Endothelial cell of umbilical vein (primary cell): Measurements from ENCODE around the gene GSG1L. TPM values are rescaled to one million over a fixed set of nuclear protein-coding genes. Genes with fewer than 3 reads are reported as not detected.

Experiments
- BruUV-seq: library from RNA; stranded (reverse); fragments of 400-500 nt; replicated peaks from 2 replicates; lab custom pipeline; 2021; lab: Mats Ljungman, UMichigan
- CTCF ChIA-PET: fragments of 300-600, 350-600 bp; sonication (Branson Sonifier 250); formaldehyde crosslinking; loops from one replicate; lab custom pipeline; 2021; ENCODE audit warnings: antibody characterized with exemption, inconsistent platforms; lab: Charles Lee
- POLR2A ChIA-PET: fragments of 300-600, 350-600 bp; sonication (Branson Sonifier 250); formaldehyde crosslinking; loops from one replicate; lab custom pipeline; 2021; ENCODE audit warnings: antibody characterized with exemption, inconsistent platforms; lab: Charles Lee
- DNase-seq: peaks from one replicate; pipeline ENCODE4 v3.0.0-alpha.2; 2011; ENCODE audit warnings: low read depth, low spot score
- FAIRE-seq: peaks from 2 replicates; lab custom pipeline; 2011; peaks lifted over from hg19 to GRCh38; lab: Jason Lieb, UNC
- H2AFZ ChIP-seq: 2 replicates; pipeline ENCODE4 v1.6.0; 2012; ENCODE audit warnings: low read depth, low read length, control low read depth, inconsistent platforms
- H3K27ac ChIP-seq: 2 replicates; pipeline ENCODE4 v1.5.1; 2011; ENCODE audit warnings: low read depth, mild to moderate bottlenecking, control low read depth, low read length, moderate library complexity; ENCODE audit not compliant: insufficient read depth
- H3K27me3 ChIP-seq, 2 experiments: 2 replicates each; pipeline versions ENCODE4 v1.6.0 to v1.6.1; 2011; ENCODE audit warnings: low read length in 2 of 2, mixed read lengths in 1 of 2; ENCODE audit not compliant: control insufficient read depth in 2 of 2, insufficient read depth in 2 of 2
- H3K36me3 ChIP-seq, 2 experiments: 2 replicates in 1 of 2; 3 replicates in 1 of 2; pipeline ENCODE4 v1.5.1; 2011; ENCODE audit warnings: low read length in 2 of 2, mild to moderate bottlenecking in 1 of 2, moderate library complexity in 1 of 2; ENCODE audit not compliant: control insufficient read depth in 2 of 2, insufficient read depth in 2 of 2; ENCODE audit errors: extremely low read depth in 1 of 2
- H3K4me1 ChIP-seq: 3 replicates; pipeline ENCODE4 v1.5.1; 2011; ENCODE audit warnings: mild to moderate bottlenecking, low read length; ENCODE audit not compliant: control insufficient read depth, insufficient read depth; ENCODE audit errors: extremely low read depth
- H3K4me2 ChIP-seq: 2 replicates; pipeline ENCODE4 v1.6.1; 2011; ENCODE audit warnings: low read length, control low read depth, mixed read lengths; ENCODE audit not compliant: insufficient read depth
- H3K4me3 ChIP-seq, 3 experiments: fragments of 200-600 bp in 1 of 3; sonication (generic), shearing (Covaris generic) in 1 of 3; replicated peaks in 1 of 3; 2 replicates each; pipeline ENCODE4 v1.5.1; 2011 to 2016; ENCODE audit warnings: control low read depth in 3 of 3, low read length in 3 of 3, mild to moderate bottlenecking in 2 of 3, inconsistent platforms in 1 of 3, low read depth in 1 of 3, moderate library complexity in 1 of 3; ENCODE audit not compliant: insufficient read depth in 1 of 3
- H3K79me2 ChIP-seq: 2 replicates; pipeline ENCODE4 v1.6.0; 2012; ENCODE audit warnings: low read length, inconsistent platforms; ENCODE audit not compliant: control insufficient read depth, insufficient read depth
- H3K9ac ChIP-seq: replicated peaks from 2 replicates; pipeline ENCODE3; 2011; ENCODE audit warnings: low read length, control low read depth; ENCODE audit not compliant: insufficient read depth; ENCODE audit errors: extremely low read depth
- H3K9me1 ChIP-seq: replicated peaks from 3 replicates; pipeline ENCODE4 v1.6.0; 2011; ENCODE audit warnings: mild to moderate bottlenecking, low read length; ENCODE audit not compliant: control insufficient read depth, insufficient read depth; ENCODE audit errors: extremely low read depth
- H3K9me3 ChIP-seq: replicated peaks from 2 replicates; pipeline ENCODE4 v1.5.1; 2012; ENCODE audit warnings: low read length, inconsistent platforms; ENCODE audit not compliant: control insufficient read depth, insufficient read depth
- H4K20me1 ChIP-seq: replicated peaks from 2 replicates; pipeline ENCODE3; 2011; ENCODE audit warnings: mild to moderate bottlenecking, low read length; ENCODE audit not compliant: control insufficient read depth, insufficient read depth; ENCODE audit errors: extremely low read depth
- CTCF ChIP-seq, 2 donors: IDR thresholded peaks; 1 replicate in 1 of 2; 2 replicates in 1 of 2; pipeline ENCODE4 v1.5.1; 2011; ENCODE audit warnings: low read length in 2 of 2, mild to moderate bottlenecking in 2 of 2, moderate library complexity in 2 of 2, control low read depth in 1 of 2, inconsistent platforms in 1 of 2, low read depth in 1 of 2; ENCODE audit not compliant: insufficient read depth in 1 of 2; ENCODE audit errors: extremely low read depth in 1 of 2
- EZH2 ChIP-seq: IDR thresholded peaks from 2 replicates; pipeline ENCODE4 v1.6.1; 2012; ENCODE audit warnings: borderline replicate concordance, low read depth, mild to moderate bottlenecking, moderate library complexity, low read length, inconsistent platforms; ENCODE audit not compliant: severe bottlenecking
- FOS ChIP-seq: IDR thresholded peaks from 2 replicates; pipeline ENCODE4 v1.6.1; 2011; ENCODE audit warnings: mild to moderate bottlenecking, low read length, moderate library complexity, borderline replicate concordance; ENCODE audit not compliant: insufficient read depth
- GATA2 ChIP-seq: IDR thresholded peaks from 2 replicates; pipeline ENCODE4 v1.7.0; 2011; ENCODE audit warnings: low read depth, mild to moderate bottlenecking, moderate library complexity, mixed read lengths, low read length; ENCODE audit not compliant: insufficient read length, insufficient read depth
- JUN ChIP-seq: IDR thresholded peaks from 2 replicates; pipeline ENCODE4 v1.6.1; 2011; ENCODE audit warnings: borderline replicate concordance, low read depth; ENCODE audit not compliant: insufficient read length, insufficient read depth
- MAX ChIP-seq: IDR thresholded peaks from 2 replicates; pipeline ENCODE4 v1.6.1; 2011; ENCODE audit not compliant: insufficient read depth, insufficient read length
- MYC ChIP-seq: IDR thresholded peaks from one replicate; pipeline ENCODE4 v1.6.1; 2011; ENCODE audit warnings: mild to moderate bottlenecking, low read depth, low read length
- POLR2A ChIP-seq: IDR thresholded peaks from 2 replicates; pipeline ENCODE4 v1.6.1; 2012; ENCODE audit warnings: low read depth, mild to moderate bottlenecking, control low read depth, low read length
- POLR2AphosphoS5 ChIP-seq: IDR thresholded peaks from 2 replicates; pipeline ENCODE4 v1.6.1; 2012; ENCODE audit warnings: low read depth, mild to moderate bottlenecking, control low read depth, low read length, moderate library complexity; ENCODE audit not compliant: insufficient read depth
- dilution Hi-C: fragments of 300-500 bp; cut with MboI; formaldehyde crosslinking; loops from one replicate; pipeline ENCODE4 v1.15.0; 2019; ENCODE audit warnings: low sequenced_read_pairs; ENCODE audit not compliant: extremely low pct_ligation_motif_present
- intact Hi-C: fragments of 100-400 bp; cut with micrococcal nuclease; formaldehyde crosslinking; loops from one replicate; pipeline ENCODE4 v1.10.0; 2022
- polyA plus RNA-seq, 4 experiments: library from polyadenylated mRNA; depleted of rRNA in 3 of 4; stranded (reverse) in 3 of 4; unstranded in 1 of 4; fragments of >200 nt; gene quantifications; 2 replicates each; pipeline versions ENCODE4 v1.2.1 to v1.2.3, GENCODE V29; 2011 to 2012; ENCODE audit warnings: missing spikeins in 1 of 4
- total RNA-seq: library from RNA; stranded (reverse); gene quantifications from 2 replicates; pipeline ENCODE4 v1.2.3, GENCODE V29; 2021

The GSG1L gene
- total and polyA plus RNA-seq, 2 donors (not counting 3 experiments of a cell fraction or from before 2014, with no cell fraction given) = 0.06 TPM; not detected in 1

- Histone ChIP-seq H3K9ac (no peak overlapping the region), H3K4me1 (no peaks in the 10 kb centered on the region), H3K27ac (no peak overlapping the region), H2AFZ (no peak overlapping the region), H3K9me3 (no peaks in the 10 kb centered on the region), H3K4me3 (no peak overlapping the region), H3K27me3 (peaks cover 0 to 4% of the 10 kb centered on the region in 2 experiments), H4K20me1 (no peaks in the 10 kb centered on the region), H3K36me3 (no peaks in the 10 kb centered on the region), H3K4me2 (no peak overlapping the region), H3K79me2 (no peaks in the 10 kb centered on the region), H3K9me1 (no peaks in the 10 kb centered on the region)
- DNase-seq = no peak
- BruUV-seq = no TSS peak
- no peak for FAIRE-seq
- POLR2A ChIA-PET = no interaction called here
- TF ChIP-seq JUN = no peak
- no peak for TF ChIP-seq MAX
- no peak for TF ChIP-seq CTCF (IDR thresholded peaks at IDR 0.05; ENCODE audit: extremely low read depth in 1 of 2, insufficient read depth in 1 of 2, low read depth in 1 of 2, low read length in 2 of 2)
- TF ChIP-seq FOS = no peak
- TF ChIP-seq EZH2 = no peak
- TF ChIP-seq MYC = no peak
- TF ChIP-seq GATA2 = no peak
- no peak for TF ChIP-seq POLR2A
- TF ChIP-seq POLR2AphosphoS5 = no peak
- CTCF ChIA-PET = no interaction called here
- intact Hi-C loops (no loop called here), dilution Hi-C loops (no loop called here)
Observed at GRCh38 chr16:27852681-27853080, 210.8 kb downstream of the GSG1L start.
